ENCODE data around the gene C9.

DNA sequence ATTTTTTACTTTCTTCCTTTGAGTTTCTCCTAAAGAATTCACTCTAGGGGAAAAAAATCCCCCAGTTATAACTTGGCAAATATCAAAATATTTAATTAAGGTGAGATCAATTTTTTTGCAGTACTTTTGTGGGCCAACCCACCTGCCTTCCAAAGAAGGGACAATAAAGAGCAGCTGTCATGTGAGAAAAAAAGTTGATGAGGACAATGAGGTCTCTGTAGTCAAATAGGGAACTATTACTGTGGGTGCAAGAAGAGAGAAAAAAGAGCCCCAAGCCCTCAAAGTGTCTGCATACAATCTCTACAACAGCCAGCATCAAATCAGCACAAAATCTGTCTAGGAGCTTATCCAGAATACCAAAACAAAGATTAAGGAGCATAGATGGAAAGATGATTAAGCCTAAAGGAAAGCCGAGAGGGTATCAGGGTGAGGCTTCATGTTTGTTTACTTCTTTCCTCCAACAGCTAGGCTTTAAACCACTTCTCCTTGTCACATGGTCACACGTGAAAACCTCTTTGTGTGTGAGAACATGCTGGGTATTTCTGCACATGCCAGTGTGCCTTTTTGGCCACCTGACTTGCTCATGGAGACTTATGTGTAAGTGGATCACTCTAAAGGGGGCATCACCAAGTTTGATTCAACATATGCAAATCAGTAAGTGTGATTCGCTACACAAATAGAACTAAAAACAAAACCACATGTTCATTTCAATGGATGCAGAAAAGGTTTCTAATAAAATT is 125.8 kb downstream of the C9 start:
- TF ChIP-seq, protein P1, sequence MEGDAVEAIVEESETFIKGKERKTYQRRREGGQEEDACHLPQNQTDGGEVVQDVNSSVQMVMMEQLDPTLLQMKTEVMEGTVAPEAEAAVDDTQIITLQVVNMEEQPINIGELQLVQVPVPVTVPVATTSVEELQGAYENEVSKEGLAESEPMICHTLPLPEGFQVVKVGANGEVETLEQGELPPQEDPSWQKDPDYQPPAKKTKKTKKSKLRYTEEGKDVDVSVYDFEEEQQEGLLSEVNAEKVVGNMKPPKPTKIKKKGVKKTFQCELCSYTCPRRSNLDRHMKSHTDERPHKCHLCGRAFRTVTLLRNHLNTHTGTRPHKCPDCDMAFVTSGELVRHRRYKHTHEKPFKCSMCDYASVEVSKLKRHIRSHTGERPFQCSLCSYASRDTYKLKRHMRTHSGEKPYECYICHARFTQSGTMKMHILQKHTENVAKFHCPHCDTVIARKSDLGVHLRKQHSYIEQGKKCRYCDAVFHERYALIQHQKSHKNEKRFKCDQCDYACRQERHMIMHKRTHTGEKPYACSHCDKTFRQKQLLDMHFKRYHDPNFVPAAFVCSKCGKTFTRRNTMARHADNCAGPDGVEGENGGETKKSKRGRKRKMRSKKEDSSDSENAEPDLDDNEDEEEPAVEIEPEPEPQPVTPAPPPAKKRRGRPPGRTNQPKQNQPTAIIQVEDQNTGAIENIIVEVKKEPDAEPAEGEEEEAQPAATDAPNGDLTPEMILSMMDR (optimal IDR thresholded peaks at IDR 0.05 in 1 of 3, IDR thresholded peaks at IDR 0.05 in 1 of 3, conservative IDR thresholded peaks at IDR 0.05 in 1 of 3; ENCODE audit: extremely low read depth in 1 of 3, insufficient read depth in 2 of 3, low read length in 3 of 3) = no peak
- no peak for TF ChIP-seq EZH2 (IDR thresholded peaks at IDR 0.05; ENCODE audit: low read length)
